ENCODE data around the gene SCN5A.
A peak's percentile ranks its signal among the peaks of the same experiment; 100 is the strongest.

SCN5A gene

GRCh38 chr3:38649500-38650247 is at the start of gene SCN5A:
TSS of gene SCN5A (minus strand) at chr3:38649687. CDS start at chr3:38633307, 16,380 bp downstream.
- DNase-seq: peak; percentile 38

- no peak for DNase-seq
Measured at GRCh38 chr3:38698760-38699159, 49.3 kb upstream of the SCN5A start.

- DNase-seq: no peak
Measured at GRCh38 chr3:38698061-38698460, 48.6 kb upstream of the SCN5A start.

DNA sequence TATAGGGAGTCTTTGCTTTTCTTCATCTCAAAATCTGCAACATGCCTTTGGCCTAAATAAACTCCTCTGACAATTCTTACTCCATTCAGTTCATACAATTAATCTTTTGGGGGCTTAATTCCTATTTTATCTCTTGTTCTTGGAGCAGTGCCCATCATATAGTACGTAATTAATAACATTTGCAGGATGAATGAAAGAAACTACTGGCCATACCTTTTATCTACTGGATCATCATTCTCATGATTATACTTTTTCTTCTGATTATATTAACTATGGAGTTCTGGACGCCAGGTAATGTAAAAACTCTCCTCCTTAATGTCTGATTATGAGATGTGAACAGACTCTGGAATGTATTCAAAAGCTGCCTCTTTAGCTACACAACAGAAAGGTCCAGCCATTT is 46.5 kb upstream of the SCN5A start:
- no peak for DNase-seq

DNA sequence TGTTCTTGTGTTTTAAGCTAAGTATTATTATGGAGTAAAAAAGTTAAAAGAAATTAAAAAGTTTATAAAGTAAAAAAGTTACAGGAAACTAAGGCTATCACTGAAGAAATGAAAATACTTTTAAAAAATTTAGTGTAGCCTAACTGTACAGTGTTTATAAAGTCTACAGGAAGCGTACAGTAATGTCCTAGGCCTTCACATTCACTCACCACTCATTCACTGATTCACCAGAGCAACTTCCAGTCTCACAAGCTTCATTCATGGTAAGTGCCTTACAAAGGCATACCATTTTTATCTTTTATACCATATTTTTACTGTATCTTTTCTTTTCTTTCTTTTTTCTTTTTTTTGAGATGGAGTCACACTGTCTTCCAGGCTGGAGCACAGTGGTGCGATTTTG is 40.7 kb upstream of the SCN5A start:
- DNase-seq: no peak

GRCh38 chr3:38689774-38690173 is 40.3 kb upstream of the SCN5A start:
- no peak for DNase-seq

- DNase-seq: no peak
Measured at GRCh38 chr3:38689346-38689745, 39.9 kb upstream of the SCN5A start.

- no peak for DNase-seq
Measured at GRCh38 chr3:38687321-38687720, 37.8 kb upstream of the SCN5A start.

DNA sequence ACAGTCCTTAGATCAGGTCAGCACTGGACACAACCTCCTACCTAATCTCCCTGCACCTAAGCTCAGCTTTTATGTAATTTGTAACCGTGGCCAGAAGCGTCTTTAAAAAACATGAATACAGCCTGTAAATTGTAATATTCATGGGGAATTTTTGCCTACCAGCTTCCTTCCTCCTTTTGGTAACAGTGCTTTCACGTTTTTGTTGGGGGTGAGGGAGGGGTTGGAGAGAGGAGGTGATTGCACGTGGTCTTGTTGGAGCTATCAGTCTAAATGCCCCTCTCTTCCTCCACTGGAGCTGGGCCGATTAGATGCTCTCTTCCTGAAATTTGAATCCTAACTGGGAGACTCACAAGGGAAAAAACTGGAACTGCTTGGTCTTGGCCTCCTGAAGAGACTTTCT is 35.1 kb upstream of the SCN5A start:
- no peak for DNase-seq

DNA sequence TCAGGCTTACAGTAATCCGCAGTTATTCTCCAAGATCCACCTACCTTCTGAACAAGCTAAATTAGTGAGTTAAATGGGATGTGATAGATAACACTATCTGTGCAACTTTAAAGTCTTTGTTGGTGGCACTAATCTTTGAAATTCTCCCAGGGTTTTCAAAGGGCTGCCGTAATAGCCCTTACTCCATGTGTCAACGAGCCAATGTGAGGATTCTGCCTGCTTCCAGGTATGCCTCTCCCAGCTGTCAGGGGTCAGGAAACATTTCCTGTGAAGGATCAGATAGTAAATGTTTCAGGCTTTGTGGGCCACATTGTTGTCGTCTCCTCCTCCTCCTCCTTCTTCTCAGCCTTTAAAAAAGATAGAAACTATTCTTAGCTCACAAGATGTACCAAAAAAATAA is 20.2 kb upstream of the SCN5A start:
- no peak for DNase-seq

- no peak for DNase-seq
Measured at GRCh38 chr3:38662544-38662943, 13.1 kb upstream of the SCN5A start.

DNA sequence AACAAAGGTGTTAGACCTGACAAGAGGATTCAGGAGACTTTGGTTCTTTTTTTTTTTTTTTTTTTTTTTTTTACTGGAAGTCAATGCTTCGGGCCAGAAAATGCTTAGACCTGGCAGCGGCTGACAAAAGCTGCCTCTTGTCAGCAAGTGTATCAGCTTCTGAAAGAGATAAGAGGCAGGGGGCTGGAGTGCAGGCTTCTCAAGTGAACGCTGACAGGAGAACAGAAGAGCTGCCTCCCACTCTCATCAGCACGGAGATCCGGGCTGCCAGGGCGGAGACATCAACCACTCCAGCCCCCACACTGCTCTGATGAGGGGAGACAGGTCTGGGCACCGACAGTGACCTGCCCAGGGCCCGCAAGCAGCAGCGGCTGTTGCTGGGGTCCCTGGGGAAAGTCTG is 9.4 kb upstream of the SCN5A start:
- no peak for DNase-seq

DNA sequence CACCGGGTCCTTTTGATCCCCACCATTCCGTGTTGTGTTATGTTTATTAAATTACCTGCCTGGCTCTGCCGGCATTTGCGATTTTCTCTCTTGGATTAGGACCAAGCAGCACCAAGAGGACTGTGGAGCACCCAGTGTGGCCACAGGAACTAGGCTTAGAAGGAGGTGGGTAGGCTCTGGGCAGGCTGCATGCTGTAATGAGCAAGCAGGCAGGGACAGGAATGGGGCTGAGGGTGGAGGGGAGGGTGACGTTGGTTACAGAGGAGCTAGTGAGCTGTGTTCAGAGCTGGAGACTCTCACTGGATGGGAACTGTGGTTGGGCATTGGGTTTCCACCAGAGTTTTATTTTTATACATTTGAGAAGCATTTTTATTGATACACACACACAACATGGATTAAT is 7.9 kb upstream of the SCN5A start:
- no peak for DNase-seq

- DNase-seq: peak; percentile 47
Measured at GRCh38 chr3:38655708-38656300, 6.3 kb upstream of the SCN5A start.

- DNase-seq: no peak
Measured at GRCh38 chr3:38653685-38654537, 4.4 kb upstream of the SCN5A start.

DNA sequence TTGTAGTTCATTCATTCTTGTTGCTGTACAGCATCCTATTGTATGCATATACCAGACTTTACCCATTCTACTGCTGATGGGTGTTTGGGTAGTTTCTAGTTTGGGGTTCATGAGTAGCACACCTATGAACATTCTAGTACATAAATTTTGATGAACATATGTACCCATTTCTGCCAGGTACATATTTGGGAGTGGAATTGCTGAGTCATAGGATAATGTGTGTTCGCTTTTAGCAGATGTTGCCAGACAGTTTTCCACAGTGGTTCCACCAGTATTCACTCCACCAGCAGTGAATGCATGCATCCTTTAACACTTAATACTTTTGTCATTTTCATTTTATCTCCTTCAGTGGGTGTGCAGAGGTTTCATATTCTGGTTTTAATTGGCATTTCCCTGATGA is 3.4 kb upstream of the SCN5A start:
- no peak for DNase-seq

- peak; percentile 63 for DNase-seq
Measured at GRCh38 chr3:38651153-38651789, 1.8 kb upstream of the SCN5A start.

- no peak for DNase-seq
Measured at GRCh38 chr3:38650248-38650951, 913 bp upstream of the SCN5A start.

DNA sequence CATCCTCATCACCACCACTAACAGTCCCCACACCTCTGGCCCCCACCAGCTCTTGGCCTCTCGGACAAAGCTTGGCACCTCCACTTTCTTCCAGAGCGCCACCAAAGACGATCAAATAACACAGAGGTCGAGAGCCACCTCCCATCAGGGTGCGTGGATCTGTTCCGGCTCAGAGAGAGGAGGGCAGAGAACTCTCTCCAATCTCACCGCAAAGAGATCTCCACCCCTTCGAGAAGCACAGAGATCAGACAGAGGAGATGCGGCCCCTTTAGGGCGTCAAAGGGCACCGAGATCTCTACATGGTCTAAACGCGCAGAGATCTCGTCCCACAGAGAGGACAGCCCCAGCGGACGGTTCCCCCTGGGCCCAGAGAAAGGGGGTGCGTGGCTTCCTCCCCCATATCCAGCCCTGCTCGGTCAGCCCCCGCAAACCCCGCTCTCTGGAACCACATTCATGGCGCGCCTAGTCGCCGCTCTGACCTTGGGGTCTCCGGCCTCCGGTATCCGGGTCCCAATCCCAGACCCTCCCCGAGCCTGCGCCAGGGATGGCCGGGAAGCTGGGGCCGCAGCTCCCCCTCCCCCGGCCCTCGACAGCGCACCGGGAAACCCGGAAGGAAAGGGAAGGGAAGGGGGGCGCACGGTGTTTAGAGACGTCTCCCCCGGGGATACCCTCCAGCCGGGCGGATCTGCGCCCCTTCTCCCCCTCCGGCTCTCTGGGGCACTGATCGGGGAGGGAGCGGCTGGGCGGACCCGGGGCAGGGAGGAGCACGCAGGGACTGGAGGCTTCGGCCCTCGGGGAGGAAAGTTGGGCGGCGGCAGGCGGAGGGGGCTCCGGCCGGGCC is 608 bp downstream of the SCN5A start:
- DNase-seq: no peak

DNA sequence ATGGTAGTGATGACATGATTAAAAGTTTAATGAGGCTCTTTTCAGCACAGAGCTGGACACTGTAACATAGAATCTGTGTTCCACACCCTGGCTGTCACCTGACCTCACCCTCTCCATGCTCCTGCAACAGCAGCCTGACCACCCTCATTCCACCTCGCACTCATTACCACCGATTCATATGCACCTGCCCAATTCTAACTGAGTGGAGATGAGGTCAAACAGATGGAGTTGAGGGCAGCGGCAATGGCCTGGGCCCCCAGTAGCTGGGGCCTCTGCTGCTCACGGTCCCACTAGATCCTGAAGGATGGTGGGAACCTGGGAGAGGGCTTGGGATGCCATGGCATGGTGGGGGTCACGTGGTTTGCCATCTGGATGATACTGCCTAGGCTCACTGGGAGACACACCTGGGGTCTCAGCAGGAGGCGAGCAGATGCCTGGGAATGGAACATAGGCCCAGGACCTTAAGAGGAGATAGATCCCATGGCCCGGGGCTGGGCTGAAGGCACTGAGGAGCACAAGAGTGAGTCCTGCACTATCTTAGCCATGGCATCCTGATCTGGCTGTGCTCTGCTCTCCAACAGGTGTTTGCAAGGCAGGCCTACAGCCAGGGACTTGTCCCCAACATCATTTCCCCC is 1.3 kb downstream of the SCN5A start:
- no peak for DNase-seq
